Measurements from ENCODE around the gene HM13.

GRCh38 chr20:31615416-31615815 is 101.2 kb downstream of the HM13 start:
- TF ChIP-seq CCAR2 (optimal IDR thresholded peaks at IDR 0.05; ENCODE audit: low read depth, low read length) (no peak), CTCF (CRISPR knock-in tag; IDR thresholded peaks at IDR 0.05) (no peak), MTERF4 (CRISPR knock-in tag; IDR thresholded peaks at IDR 0.05) (no peak), IRF1 (CRISPR knock-in tag; IDR thresholded peaks at IDR 0.05; ENCODE audit: low read depth) (no peak), RELA (CRISPR knock-in tag; IDR thresholded peaks at IDR 0.05) (no peak), SP2 (CRISPR knock-in tag; IDR thresholded peaks at IDR 0.05) (no peak), PLSCR1 (CRISPR knock-in tag; IDR thresholded peaks at IDR 0.05; ENCODE audit: borderline replicate concordance) (no peak), ZNF513 (CRISPR knock-in tag; conservative IDR thresholded peaks at IDR 0.05) (no peak), ZZZ3 (CRISPR knock-in tag; IDR thresholded peaks at IDR 0.05; ENCODE audit: borderline replicate concordance) (no peak), HOXA7 (CRISPR knock-in tag; IDR thresholded peaks at IDR 0.05) (no peak), SP1 (IDR thresholded peaks at IDR 0.05) (no peak), SP1 (CRISPR knock-in tag; IDR thresholded peaks at IDR 0.05) (no peak), MAFK (conservative IDR thresholded peaks at IDR 0.05 in 1 of 2, IDR thresholded peaks at IDR 0.05 in 1 of 2; ENCODE audit: low read length in 2 of 2) (no peak), SUZ12 (IDR thresholded peaks at IDR 0.05; ENCODE audit: low read depth, low read length) (no peak)

Data from HepG2 (cell line).